Neural cell (in vitro differentiated cells): ENCODE measurements around the gene AFTPH.
A peak's percentile ranks its signal among the peaks of the same experiment; 100 is the strongest.

Source experiments
- EP300 ChIP-seq: fragments of 450-650 bp; conservative IDR thresholded peaks from 2 replicates; pipeline ENCODE4 v1.6.1; 2014; ENCODE audit warnings: antibody characterized with exemption, mild to moderate bottlenecking, moderate library complexity; ENCODE audit not compliant: poor library complexity, severe bottlenecking
- EZH2 ChIP-seq: fragments of 200-600, 300-800 bp; shearing (Covaris generic), sonication (generic); IDR thresholded peaks from 2 replicates; pipeline ENCODE4 v1.6.1; 2014; ENCODE audit warnings: antibody characterized with exemption, low read length, borderline replicate concordance, mild to moderate bottlenecking; ENCODE audit not compliant: insufficient read depth, poor library complexity, severe bottlenecking
- POLR2AphosphoS5 ChIP-seq: IDR thresholded peaks from 2 replicates; pipeline ENCODE4 v1.6.1; 2012
- RAD21 ChIP-seq: fragments of 450-650 bp; conservative IDR thresholded peaks from 2 replicates; pipeline ENCODE4 v1.6.1; 2014; ENCODE audit warnings: antibody characterized with exemption, mild to moderate bottlenecking, moderate library complexity
- TF ChIP-seq, protein P1 (sequence below): fragments of 450-650 bp; IDR thresholded peaks from 2 replicates; pipeline ENCODE4 v1.5.1; 2014; ENCODE audit warnings: antibody characterized with exemption, mild to moderate bottlenecking, moderate library complexity; ENCODE audit not compliant: poor library complexity, severe bottlenecking

DNA sequence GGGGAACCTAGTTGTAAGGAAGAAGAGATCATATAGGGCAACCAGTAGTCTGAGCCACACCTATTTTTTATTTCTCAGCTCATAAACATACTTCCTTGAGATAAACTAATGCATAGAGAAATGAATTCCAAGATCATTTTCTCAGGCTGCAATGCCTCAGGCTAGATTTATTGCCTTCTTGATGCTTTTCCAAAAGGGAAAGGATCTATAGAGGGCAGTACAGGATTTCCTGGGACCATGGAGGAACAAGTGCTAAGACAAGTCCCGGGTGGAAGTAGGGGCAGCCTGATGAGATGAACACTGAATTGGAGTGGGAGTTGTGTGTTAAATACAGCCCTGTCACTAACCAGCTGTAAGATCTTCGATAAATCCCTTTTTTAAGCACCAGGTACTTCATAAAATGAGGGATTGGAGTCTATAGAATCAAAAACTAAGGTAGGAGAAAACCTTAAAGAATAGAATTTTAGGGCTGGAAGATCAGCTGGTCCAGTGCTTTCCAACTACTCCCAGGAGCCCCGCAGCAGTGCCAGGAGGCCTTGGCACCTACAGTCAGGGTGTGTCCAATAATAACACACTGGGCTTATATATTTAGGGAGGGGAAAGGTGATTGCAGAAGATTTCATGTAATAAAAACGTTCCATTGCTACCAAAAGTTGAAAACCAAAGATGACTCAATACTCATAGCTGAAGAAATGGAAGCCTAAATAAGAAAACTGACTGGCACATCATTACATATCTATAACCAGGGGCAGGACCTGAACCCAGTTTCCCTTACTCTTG is 71.5 kb downstream of the AFTPH start:
- TF ChIP-seq, protein P1, sequence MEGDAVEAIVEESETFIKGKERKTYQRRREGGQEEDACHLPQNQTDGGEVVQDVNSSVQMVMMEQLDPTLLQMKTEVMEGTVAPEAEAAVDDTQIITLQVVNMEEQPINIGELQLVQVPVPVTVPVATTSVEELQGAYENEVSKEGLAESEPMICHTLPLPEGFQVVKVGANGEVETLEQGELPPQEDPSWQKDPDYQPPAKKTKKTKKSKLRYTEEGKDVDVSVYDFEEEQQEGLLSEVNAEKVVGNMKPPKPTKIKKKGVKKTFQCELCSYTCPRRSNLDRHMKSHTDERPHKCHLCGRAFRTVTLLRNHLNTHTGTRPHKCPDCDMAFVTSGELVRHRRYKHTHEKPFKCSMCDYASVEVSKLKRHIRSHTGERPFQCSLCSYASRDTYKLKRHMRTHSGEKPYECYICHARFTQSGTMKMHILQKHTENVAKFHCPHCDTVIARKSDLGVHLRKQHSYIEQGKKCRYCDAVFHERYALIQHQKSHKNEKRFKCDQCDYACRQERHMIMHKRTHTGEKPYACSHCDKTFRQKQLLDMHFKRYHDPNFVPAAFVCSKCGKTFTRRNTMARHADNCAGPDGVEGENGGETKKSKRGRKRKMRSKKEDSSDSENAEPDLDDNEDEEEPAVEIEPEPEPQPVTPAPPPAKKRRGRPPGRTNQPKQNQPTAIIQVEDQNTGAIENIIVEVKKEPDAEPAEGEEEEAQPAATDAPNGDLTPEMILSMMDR, result peak; percentile 30
- TF ChIP-seq EZH2 (no peak), RAD21 (peak; percentile 44), EP300 (no peak), POLR2AphosphoS5 (no peak)
